ENCODE measurements around the gene ZFYVE9. TPM values are rescaled to one million over a fixed set of nuclear protein-coding genes. Genes with fewer than 3 reads are reported as not detected.

The ZFYVE9 gene
- total RNA-seq, 4 donors from 2014 or later: 38.1 to 54.8 (median 40.9) TPM

- H3K9me3 ChIP-seq: no peaks in the 10 kb centered on the region
- peaks cover 18 to 85% (median 57%) of the 10 kb centered on the region in 4 donors for H3K36me3 ChIP-seq
- WGBS: 64% methylated on average over 2 of the region's 2 CpGs
- DNase-seq (ENCODE audit: extremely low spot score): no peak
- H3K27me3 ChIP-seq: no peaks in the 10 kb centered on the region
- no peak overlapping the region for H3K27ac ChIP-seq (replicated peaks in 1 of 4)
- intact Hi-C loops (cut with DNase I): no loop called here
- no peaks in the 10 kb centered on the region for H3K4me1 ChIP-seq
- TF ChIP-seq CTCF (IDR thresholded peaks at IDR 0.05): no peak
- TF ChIP-seq POLR2AphosphoS5 (IDR thresholded peaks at IDR 0.05): no peak
- TF ChIP-seq POLR2A (IDR thresholded peaks at IDR 0.05; ENCODE audit: low read depth): no peak
- no peak for TF ChIP-seq EP300 (IDR thresholded peaks at IDR 0.05)
- no peak overlapping the region for H3K4me3 ChIP-seq
These were observed 195.6 kb downstream of the ZFYVE9 start for GRCh38 chr1:52337439-52337838.

GRCh38 chr1:52341655-52342260 lies 199.9 kb downstream of the ZFYVE9 start:
- H3K36me3 ChIP-seq: peaks cover 24 to 86% (median 49%) of the 10 kb centered on the region in 4 donors
- no peaks in the 10 kb centered on the region for H3K4me1 ChIP-seq
- H3K9me3 ChIP-seq: no peaks in the 10 kb centered on the region
- intact Hi-C loops (cut with DNase I): no loop called here
- WGBS: 86% methylated on average over 6 of the region's 7 CpGs
- no peak for DNase-seq (ENCODE audit: extremely low spot score)
- no peak for TF ChIP-seq EP300 (IDR thresholded peaks at IDR 0.05)
- TF ChIP-seq CTCF (IDR thresholded peaks at IDR 0.05): no peak
- no peak for TF ChIP-seq POLR2A (IDR thresholded peaks at IDR 0.05; ENCODE audit: low read depth)
- H3K4me3 ChIP-seq: no peak overlapping the region
- no peaks in the 10 kb centered on the region for H3K27me3 ChIP-seq
- H3K27ac ChIP-seq (replicated peaks in 1 of 4): no peak overlapping the region

GRCh38 chr1:52343979-52344378 lies 202.1 kb downstream of the ZFYVE9 start:
- no peaks in the 10 kb centered on the region for H3K9me3 ChIP-seq
- peaks cover 24 to 79% (median 41%) of the 10 kb centered on the region in 4 donors for H3K36me3 ChIP-seq
- no peak for DNase-seq (ENCODE audit: extremely low spot score)
- no peak overlapping the region for H3K4me3 ChIP-seq
- no peaks in the 10 kb centered on the region for H3K27me3 ChIP-seq
- 79% methylated on average over 3 of the region's 3 CpGs for WGBS
- H3K4me1 ChIP-seq: no peaks in the 10 kb centered on the region
- TF ChIP-seq POLR2AphosphoS5 (IDR thresholded peaks at IDR 0.05) (no peak), EP300 (IDR thresholded peaks at IDR 0.05) (no peak), CTCF (IDR thresholded peaks at IDR 0.05) (no peak), POLR2A (IDR thresholded peaks at IDR 0.05; ENCODE audit: low read depth) (no peak)
- intact Hi-C loops (cut with DNase I): no loop called here
- no peak overlapping the region for H3K27ac ChIP-seq (replicated peaks in 1 of 4)

GRCh38 chr1:52345252-52345651 lies 203.4 kb downstream of the ZFYVE9 start:
- no peak for DNase-seq (ENCODE audit: extremely low spot score)
- Histone ChIP-seq H3K9me3 (no peaks in the 10 kb centered on the region), H3K27me3 (no peaks in the 10 kb centered on the region), H3K4me1 (no peaks in the 10 kb centered on the region), H3K27ac (replicated peaks in 1 of 4) (no peak overlapping the region), H3K36me3 (peaks cover 15 to 73% (median 35%) of the 10 kb centered on the region in 4 donors), H3K4me3 (no peak overlapping the region)
- no peak for TF ChIP-seq CTCF (IDR thresholded peaks at IDR 0.05)
- no peak for TF ChIP-seq POLR2AphosphoS5 (IDR thresholded peaks at IDR 0.05)
- TF ChIP-seq POLR2A (IDR thresholded peaks at IDR 0.05; ENCODE audit: low read depth): no peak
- TF ChIP-seq EP300 (IDR thresholded peaks at IDR 0.05): no peak
- 88% methylated on average over 2 of the region's 2 CpGs for WGBS
- intact Hi-C loops (cut with DNase I): no loop called here

- Histone ChIP-seq H3K27me3 (no peaks in the 10 kb centered on the region), H3K27ac (replicated peaks in 1 of 4) (no peak overlapping the region), H3K9me3 (no peaks in the 10 kb centered on the region), H3K4me3 (no peak overlapping the region), H3K4me1 (peaks cover 0 to 4% (median 0%) of the 10 kb centered on the region in 4 donors), H3K36me3 (peaks cover 15 to 81% (median 39%) of the 10 kb centered on the region in 4 donors)
- TF ChIP-seq CTCF (IDR thresholded peaks at IDR 0.05) (no peak), POLR2AphosphoS5 (IDR thresholded peaks at IDR 0.05) (no peak), POLR2A (IDR thresholded peaks at IDR 0.05; ENCODE audit: low read depth) (no peak), EP300 (IDR thresholded peaks at IDR 0.05) (no peak)
- intact Hi-C loops (cut with DNase I): no loop called here
- 88% methylated on average over 4 of the region's 4 CpGs for WGBS
- DNase-seq (ENCODE audit: extremely low spot score): no peak
These were observed 204.8 kb downstream of the ZFYVE9 start for GRCh38 chr1:52346653-52347052.
